ENCODE measurements around the gene BEGAIN.

The BEGAIN gene

DNA sequence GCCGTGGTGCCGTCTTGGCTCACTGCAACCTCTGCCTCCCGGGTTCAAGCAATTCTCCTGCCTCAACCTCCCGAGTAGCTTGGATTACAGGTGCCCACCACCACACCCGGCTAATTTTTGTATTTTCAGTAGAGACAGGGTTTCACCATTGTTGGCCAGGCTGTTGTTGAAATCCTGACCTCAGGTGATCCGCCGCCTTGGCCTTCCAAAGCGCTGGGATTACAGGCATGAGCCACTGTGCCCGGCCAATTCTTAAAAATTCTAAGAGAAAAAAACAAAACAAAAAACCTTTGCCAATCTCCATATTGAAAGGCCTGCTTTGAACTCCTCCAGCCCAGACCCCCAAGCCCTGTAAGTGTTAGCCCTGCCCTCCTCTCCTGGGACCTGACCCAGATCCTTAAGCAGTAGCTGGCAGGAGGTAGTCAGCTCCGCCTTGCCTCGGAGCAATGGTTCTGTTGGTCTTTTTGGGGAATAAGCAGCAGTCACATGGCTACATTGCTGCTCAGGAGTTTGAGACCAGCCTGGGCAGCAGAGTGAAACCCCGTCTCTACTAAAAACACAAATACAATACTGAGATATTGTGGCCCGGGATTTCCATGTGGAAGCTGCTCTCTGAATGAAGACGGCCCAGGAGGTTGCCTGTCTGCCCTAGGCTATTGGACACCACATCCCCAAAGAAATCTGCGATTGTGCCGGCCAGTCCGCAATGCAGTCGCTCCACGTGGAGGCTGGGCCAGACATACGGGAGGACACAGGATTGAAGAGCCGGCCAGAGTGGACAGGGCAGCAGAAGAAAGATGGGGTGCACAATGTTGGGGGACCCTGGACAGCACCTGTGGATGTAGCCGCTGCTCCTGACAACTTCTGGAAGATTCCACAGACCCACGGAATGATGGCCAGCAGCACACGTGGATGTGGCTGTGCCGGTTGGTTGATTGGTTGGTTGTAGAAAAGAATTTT, 28.8 kb upstream of the BEGAIN start:
- no peaks in the 10 kb centered on the region for H3K27me3 ChIP-seq (ENCODE audit: control insufficient read depth, insufficient read depth, low read length, poor library complexity, severe bottlenecking)
- 93 to 94% methylated on average over 25 of the region's 25 CpGs for WGBS, 2 experiments

DNA sequence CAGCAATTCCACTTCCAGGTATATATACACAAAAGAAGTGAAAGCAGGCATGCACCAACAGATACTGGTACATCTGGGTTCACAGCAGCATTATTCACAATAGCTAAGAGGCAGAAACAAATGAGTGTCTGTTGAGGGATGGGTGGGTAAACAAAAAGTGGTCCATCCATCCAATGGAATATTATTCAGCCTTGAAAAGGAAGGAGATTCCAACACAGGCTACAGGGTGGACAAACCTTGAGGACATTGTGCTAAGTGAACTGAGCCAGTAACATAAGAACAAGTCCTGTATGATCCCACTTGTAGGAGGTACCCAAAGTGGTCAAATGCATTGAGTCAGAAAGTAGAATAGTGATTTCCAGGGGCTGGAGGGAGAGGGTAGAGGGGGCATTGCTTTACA, 27.6 kb upstream of the BEGAIN start:
- no peak overlapping the region for H3K4me3 ChIP-seq (ENCODE audit: insufficient read depth, low read depth, low read length)
- H3K27me3 ChIP-seq (ENCODE audit: control insufficient read depth, insufficient read depth, low read length, poor library complexity, severe bottlenecking), result no peaks in the 10 kb centered on the region
- H3K4me1 ChIP-seq (ENCODE audit: control insufficient read depth, insufficient read depth, low read length), result peaks cover 8% of the 10 kb centered on the region
- no peaks in the 10 kb centered on the region for H3K36me3 ChIP-seq (ENCODE audit: control insufficient read depth, insufficient read depth, low read length)
- H3K9me3 ChIP-seq (ENCODE audit: control insufficient read depth, low read length), result no peaks in the 10 kb centered on the region
- no peak overlapping the region for H3K27ac ChIP-seq (ENCODE audit: insufficient read depth, low read depth, low read length, poor library complexity, severe bottlenecking)

More for the DNA sequence above, 28.8 kb upstream of the BEGAIN start:
- H3K4me1 ChIP-seq (ENCODE audit: control insufficient read depth, insufficient read depth, low read length), result peaks cover 8% of the 10 kb centered on the region
- no peak overlapping the region for H3K27ac ChIP-seq (ENCODE audit: insufficient read depth, low read depth, low read length, poor library complexity, severe bottlenecking)
- no peak overlapping the region for H3K4me3 ChIP-seq (ENCODE audit: insufficient read depth, low read depth, low read length)
- no peaks in the 10 kb centered on the region for H3K36me3 ChIP-seq (ENCODE audit: control insufficient read depth, insufficient read depth, low read length)
- no peaks in the 10 kb centered on the region for H3K9me3 ChIP-seq (ENCODE audit: control insufficient read depth, low read length)

DNA sequence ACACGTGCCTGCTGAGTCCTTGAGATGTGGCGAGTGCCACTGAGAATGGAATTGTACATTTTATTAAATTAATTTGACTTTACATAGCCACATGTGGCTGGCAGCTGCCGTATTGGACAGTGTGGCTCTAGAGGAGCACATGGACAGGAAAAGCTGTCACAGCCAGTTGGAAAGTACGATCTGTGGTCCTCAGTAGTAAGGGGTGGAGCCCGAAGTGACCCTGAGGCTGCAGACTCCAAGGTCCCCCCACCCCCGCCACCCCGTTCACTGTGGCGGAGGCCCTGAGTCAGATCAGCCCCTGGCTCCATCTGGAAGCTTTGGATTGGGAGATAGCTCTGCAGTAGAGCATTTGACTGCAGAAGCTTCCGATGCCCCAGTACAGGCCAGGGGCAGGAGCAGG, 25.8 kb upstream of the BEGAIN start:
- H3K27ac ChIP-seq (ENCODE audit: insufficient read depth, low read depth, low read length, poor library complexity, severe bottlenecking), result no peak overlapping the region
- no peaks in the 10 kb centered on the region for H3K27me3 ChIP-seq (ENCODE audit: control insufficient read depth, insufficient read depth, low read length, poor library complexity, severe bottlenecking)
- WGBS, 2 experiments, result 90 to 95% methylated on average over 9 of the region's 9 CpGs
- H3K4me3 ChIP-seq (ENCODE audit: insufficient read depth, low read depth, low read length), result no peak overlapping the region
- peaks cover 8% of the 10 kb centered on the region for H3K4me1 ChIP-seq (ENCODE audit: control insufficient read depth, insufficient read depth, low read length)
- H3K9me3 ChIP-seq (ENCODE audit: control insufficient read depth, low read length), result no peaks in the 10 kb centered on the region
- no peaks in the 10 kb centered on the region for H3K36me3 ChIP-seq (ENCODE audit: control insufficient read depth, insufficient read depth, low read length)

DNA sequence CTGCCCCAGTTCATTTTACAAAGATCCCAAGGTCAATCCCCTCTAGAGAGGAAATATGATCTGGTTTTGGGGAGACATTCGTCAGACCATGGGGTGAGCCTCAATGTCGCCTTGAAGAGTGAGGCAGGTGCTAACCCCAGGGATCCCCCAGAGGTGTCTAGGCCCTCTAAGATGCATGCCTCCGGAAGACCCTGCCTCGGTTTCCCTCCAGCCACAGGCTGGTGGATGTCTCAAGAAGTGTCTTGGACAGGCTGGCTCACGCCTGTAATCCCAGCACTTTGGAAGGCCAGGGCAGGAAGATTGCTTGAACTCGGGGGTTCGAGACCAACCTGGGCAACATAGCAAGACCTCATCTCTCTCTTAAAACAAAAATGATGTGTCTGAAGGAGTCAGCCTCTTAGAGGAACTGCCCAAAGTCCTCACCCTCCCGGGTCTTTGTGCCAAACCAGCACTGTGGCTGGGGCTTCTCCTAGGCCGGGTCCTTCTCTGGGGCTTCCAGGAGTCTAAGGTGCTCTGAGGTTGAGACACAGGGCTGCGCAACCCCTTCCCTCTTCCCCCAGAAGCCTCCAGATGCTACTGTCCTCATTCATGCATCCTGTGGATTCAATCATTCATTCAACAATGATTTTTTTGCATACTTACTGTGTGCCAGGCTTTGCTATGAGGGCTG, 24.7 kb upstream of the BEGAIN start:
- 90 to 91% methylated on average over 10 of the region's 10 CpGs for WGBS, 2 experiments
- Histone ChIP-seq H3K27me3 (ENCODE audit: control insufficient read depth, insufficient read depth, low read length, poor library complexity, severe bottlenecking) (no peaks in the 10 kb centered on the region), H3K9me3 (ENCODE audit: control insufficient read depth, low read length) (no peaks in the 10 kb centered on the region), H3K4me1 (ENCODE audit: control insufficient read depth, insufficient read depth, low read length) (no peaks in the 10 kb centered on the region), H3K36me3 (ENCODE audit: control insufficient read depth, insufficient read depth, low read length) (no peaks in the 10 kb centered on the region), H3K27ac (ENCODE audit: insufficient read depth, low read depth, low read length, poor library complexity, severe bottlenecking) (no peak overlapping the region), H3K4me3 (ENCODE audit: insufficient read depth, low read depth, low read length) (no peak overlapping the region)

DNA sequence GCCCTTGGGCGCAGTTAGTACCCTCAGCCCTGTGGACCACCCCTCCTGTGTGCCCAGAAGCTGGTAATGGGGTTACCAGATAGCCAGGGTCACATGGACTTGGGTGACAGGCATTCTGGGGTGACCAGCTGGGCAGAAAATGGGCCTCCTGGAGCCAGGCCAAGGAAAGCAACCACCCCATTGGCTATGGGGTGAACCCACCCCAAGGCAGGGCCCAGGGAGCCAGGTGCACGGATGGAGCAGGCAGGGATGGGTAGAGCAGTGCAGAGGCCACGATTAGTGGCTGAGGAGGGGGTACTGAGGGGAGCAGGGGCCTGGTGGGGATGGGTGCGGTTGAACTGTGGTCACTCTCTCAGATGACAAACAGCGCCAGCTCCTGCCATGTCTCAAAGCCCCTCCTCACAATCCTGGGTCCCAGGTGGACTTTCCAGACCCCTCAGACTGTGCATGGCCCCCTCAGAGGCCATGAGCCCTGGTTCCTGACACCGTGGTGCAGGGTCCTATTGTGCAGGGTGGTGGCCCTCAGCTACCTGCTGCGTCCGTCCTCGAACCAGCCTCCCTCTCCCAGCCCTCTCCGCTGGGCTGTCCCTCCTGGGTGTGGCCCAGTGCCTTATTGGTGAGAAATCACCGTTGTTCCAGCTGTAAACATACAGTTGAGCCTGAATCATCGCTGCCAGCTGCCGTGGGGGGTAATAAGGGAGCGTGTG, 23.4 kb upstream of the BEGAIN start:
- H3K4me1 ChIP-seq (ENCODE audit: control insufficient read depth, insufficient read depth, low read length), result no peaks in the 10 kb centered on the region
- no peak overlapping the region for H3K4me3 ChIP-seq (ENCODE audit: insufficient read depth, low read depth, low read length)
- WGBS, 2 experiments, result 88 to 89% methylated on average over 14 of the region's 14 CpGs
- H3K9me3 ChIP-seq (ENCODE audit: control insufficient read depth, low read length), result no peaks in the 10 kb centered on the region
- H3K27me3 ChIP-seq (ENCODE audit: control insufficient read depth, insufficient read depth, low read length, poor library complexity, severe bottlenecking), result no peaks in the 10 kb centered on the region
- H3K36me3 ChIP-seq (ENCODE audit: control insufficient read depth, insufficient read depth, low read length), result no peaks in the 10 kb centered on the region
- H3K27ac ChIP-seq (ENCODE audit: insufficient read depth, low read depth, low read length, poor library complexity, severe bottlenecking), result no peak overlapping the region

DNA sequence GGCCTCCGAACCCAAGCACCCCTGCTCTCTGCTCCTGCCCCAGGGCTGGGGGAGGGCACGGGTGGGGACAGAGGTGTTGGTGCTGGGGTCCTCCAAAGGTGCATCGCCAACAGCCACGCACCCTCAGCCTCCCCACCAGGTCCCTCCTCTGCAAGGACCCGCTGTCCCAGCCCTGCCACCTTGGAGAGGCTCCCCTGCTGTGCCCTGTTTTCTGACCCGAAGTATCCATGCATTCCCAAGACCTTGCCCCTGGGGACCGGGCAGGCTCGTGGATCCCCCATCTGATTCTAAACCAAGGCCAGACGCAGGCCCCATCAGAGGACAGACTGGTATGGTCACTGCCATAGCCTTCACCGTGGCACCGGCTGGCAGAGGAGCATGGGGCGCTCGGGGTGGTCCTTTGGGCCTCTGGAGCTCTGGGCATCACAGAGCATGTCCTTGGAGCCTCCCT, 22.7 kb upstream of the BEGAIN start:
- 92 to 94% methylated on average over 13 of the region's 13 CpGs for WGBS, 2 experiments
- no peaks in the 10 kb centered on the region for H3K36me3 ChIP-seq (ENCODE audit: control insufficient read depth, insufficient read depth, low read length)
- H3K27me3 ChIP-seq (ENCODE audit: control insufficient read depth, insufficient read depth, low read length, poor library complexity, severe bottlenecking), result no peaks in the 10 kb centered on the region
- H3K27ac ChIP-seq (ENCODE audit: insufficient read depth, low read depth, low read length, poor library complexity, severe bottlenecking), result no peak overlapping the region
- H3K9me3 ChIP-seq (ENCODE audit: control insufficient read depth, low read length), result no peaks in the 10 kb centered on the region
- no peak overlapping the region for H3K4me3 ChIP-seq (ENCODE audit: insufficient read depth, low read depth, low read length)
- H3K4me1 ChIP-seq (ENCODE audit: control insufficient read depth, insufficient read depth, low read length), result no peaks in the 10 kb centered on the region

DNA sequence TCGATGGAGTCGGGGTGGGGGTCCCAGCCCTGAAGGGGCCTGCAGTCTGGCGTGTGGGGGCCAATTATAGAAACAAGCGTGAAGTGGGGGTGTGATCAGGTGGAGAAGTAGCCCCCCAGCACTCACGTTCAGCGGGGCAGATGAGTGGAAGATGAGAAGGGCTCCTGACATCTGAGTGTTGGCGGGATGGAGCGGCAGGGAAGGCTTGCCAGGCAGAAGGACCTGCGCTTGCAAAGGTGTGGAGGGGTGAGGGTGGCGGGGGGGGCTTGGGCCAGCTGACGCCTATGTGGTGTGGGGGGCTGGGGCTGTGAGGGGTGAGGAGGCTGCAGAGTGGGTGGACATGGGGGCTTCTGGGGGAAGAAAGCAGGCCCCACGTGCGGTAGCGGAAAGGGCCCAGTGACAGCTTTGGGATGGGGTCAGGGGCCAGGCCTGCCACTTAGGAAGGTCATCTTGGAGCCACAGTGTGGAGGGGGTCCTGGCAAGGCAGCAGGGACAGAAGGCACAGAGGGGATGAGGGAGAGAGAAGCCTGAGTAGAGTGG, 22.2 kb upstream of the BEGAIN start:
- WGBS, 2 experiments, result 93 to 94% methylated on average over 14 of the region's 14 CpGs
- Histone ChIP-seq H3K4me3 (ENCODE audit: insufficient read depth, low read depth, low read length) (no peak overlapping the region), H3K27ac (ENCODE audit: insufficient read depth, low read depth, low read length, poor library complexity, severe bottlenecking) (no peak overlapping the region), H3K9me3 (ENCODE audit: control insufficient read depth, low read length) (no peaks in the 10 kb centered on the region), H3K4me1 (ENCODE audit: control insufficient read depth, insufficient read depth, low read length) (no peaks in the 10 kb centered on the region), H3K36me3 (ENCODE audit: control insufficient read depth, insufficient read depth, low read length) (no peaks in the 10 kb centered on the region), H3K27me3 (ENCODE audit: control insufficient read depth, insufficient read depth, low read length, poor library complexity, severe bottlenecking) (no peaks in the 10 kb centered on the region)

DNA sequence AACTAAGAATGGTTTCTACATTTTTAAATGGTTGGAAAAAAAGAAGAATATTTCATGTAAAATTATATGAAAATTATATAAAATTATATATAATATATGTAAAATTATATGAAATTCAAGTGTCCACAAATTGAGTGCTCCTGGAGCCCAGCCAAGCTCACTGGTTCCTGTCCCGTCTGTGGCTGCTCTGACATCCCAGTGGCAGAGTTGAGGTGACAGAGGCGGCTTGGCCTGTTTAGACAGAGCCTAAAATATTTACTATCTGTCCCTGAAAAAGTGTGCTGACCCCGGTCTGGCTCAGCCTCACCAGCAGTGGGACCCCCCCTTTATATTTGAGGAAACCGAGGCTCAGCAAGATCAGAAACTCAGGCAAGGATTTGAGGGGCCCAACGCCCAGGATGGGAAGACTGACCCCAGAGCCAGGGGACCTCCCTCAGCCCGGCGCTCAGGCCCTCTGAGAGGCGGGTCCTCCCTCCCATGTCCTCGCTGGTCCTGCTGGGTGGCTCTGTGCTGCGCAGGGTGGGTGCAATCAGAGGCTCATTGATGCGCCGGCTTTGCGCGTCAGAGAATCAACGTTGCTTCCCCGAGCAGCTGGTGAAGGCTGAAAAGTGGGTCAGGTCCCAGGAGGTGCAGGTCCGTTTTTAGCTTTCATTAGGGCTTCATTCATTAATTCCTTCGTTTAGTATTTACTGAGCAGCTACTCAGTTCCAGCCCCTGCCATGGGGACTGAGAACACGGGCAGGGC, 21.5 kb upstream of the BEGAIN start:
- Histone ChIP-seq H3K27ac (ENCODE audit: insufficient read depth, low read depth, low read length, poor library complexity, severe bottlenecking) (no peak overlapping the region), H3K4me3 (ENCODE audit: insufficient read depth, low read depth, low read length) (no peak overlapping the region), H3K36me3 (ENCODE audit: control insufficient read depth, insufficient read depth, low read length) (no peaks in the 10 kb centered on the region), H3K27me3 (ENCODE audit: control insufficient read depth, insufficient read depth, low read length, poor library complexity, severe bottlenecking) (no peaks in the 10 kb centered on the region), H3K4me1 (ENCODE audit: control insufficient read depth, insufficient read depth, low read length) (no peaks in the 10 kb centered on the region), H3K9me3 (ENCODE audit: control insufficient read depth, low read length) (no peaks in the 10 kb centered on the region)
- WGBS, 2 experiments, result 91 to 92% methylated on average over 19 of the region's 19 CpGs

DNA sequence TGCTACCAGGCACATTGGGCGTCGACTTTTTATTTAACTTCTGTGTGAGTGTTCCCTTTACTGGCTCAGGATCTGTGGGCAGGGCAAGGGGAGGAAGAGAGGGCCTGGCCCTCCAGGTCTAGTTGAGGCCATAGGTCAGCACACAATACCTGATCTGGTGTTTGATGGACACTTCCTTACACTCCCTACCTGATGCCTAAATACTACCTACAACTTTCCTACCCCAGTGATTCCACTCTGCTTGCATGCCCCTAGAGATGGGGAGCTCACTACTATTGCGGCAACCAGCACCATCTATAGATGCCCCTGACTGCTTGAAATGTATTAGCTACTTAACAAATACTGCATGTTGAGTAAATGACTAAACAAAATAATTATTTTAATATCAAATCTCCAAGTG, 20.8 kb upstream of the BEGAIN start:
- Histone ChIP-seq H3K4me1 (ENCODE audit: control insufficient read depth, insufficient read depth, low read length) (no peaks in the 10 kb centered on the region), H3K36me3 (ENCODE audit: control insufficient read depth, insufficient read depth, low read length) (no peaks in the 10 kb centered on the region)
- WGBS, 2 experiments, result 96% methylated on average over 3 of the region's 3 CpGs

More for the DNA sequence above, 20.8 kb upstream of the BEGAIN start:
- Histone ChIP-seq H3K4me3 (ENCODE audit: insufficient read depth, low read depth, low read length) (no peak overlapping the region), H3K27ac (ENCODE audit: insufficient read depth, low read depth, low read length, poor library complexity, severe bottlenecking) (no peak overlapping the region), H3K9me3 (ENCODE audit: control insufficient read depth, low read length) (no peaks in the 10 kb centered on the region), H3K27me3 (ENCODE audit: control insufficient read depth, insufficient read depth, low read length, poor library complexity, severe bottlenecking) (no peaks in the 10 kb centered on the region)

All from ectodermal cell (in vitro differentiated cells).